ENCODE measurements around the gene DUSP1.

GRCh38 chr5:172725785-172726184 lies 45.2 kb downstream of the DUSP1 start:
- TF ChIP-seq CTCF (IDR thresholded peaks at IDR 0.05; ENCODE audit: insufficient read depth, low read length, poor library complexity, severe bottlenecking), result no peak
- no peak for TF ChIP-seq EZH2phosphoT487 (conservative IDR thresholded peaks at IDR 0.05; ENCODE audit: low read length)

All from SU-DHL-6 (cell line).